AG04450 (cell line): ENCODE data around the gene PLEKHG4B. TPM values are rescaled to one million over a fixed set of nuclear protein-coding genes. Genes with fewer than 3 reads are reported as not detected.

Experiments
- CTCF ChIA-PET: fragments of 300-600, 350-600 bp; formaldehyde crosslinking; extraction: SDS; loops from one replicate; lab custom pipeline; 2022; ENCODE audit warnings: antibody characterized with exemption, inconsistent platforms; lab: Charles Lee
- POLR2A ChIA-PET: fragments of 350-600 bp; formaldehyde crosslinking; extraction: SDS; loops from one replicate; lab custom pipeline; 2021; ENCODE audit warnings: antibody characterized with exemption, inconsistent platforms; lab: Yijun Ruan, JAX
- DNase-seq: peaks from one replicate; pipeline ENCODE4 v3.0.0-alpha.2; 2011; ENCODE audit warnings: low read depth, low spot score
- H3K27ac ChIP-seq: one replicate; pipeline ENCODE4 v1.5.1; 2012; ENCODE audit warnings: low read depth, low read length, control low read depth
- H3K27me3 ChIP-seq: one replicate; pipeline ENCODE4 v1.6.0; 2012; ENCODE audit warnings: low read length; ENCODE audit not compliant: control insufficient read depth, insufficient read depth
- H3K4me3 ChIP-seq: 2 replicates; pipeline ENCODE4 v1.5.1; 2011; ENCODE audit warnings: mild to moderate bottlenecking, low read depth, low read length, control low read depth
- H3K9me3 ChIP-seq: 2 replicates; pipeline ENCODE4 v1.5.1; 2012; ENCODE audit warnings: low read length; ENCODE audit not compliant: control insufficient read depth, insufficient read depth
- polyA plus RNA-seq: library from polyadenylated mRNA; depleted of rRNA; stranded (reverse); fragments of >200 nt; gene quantifications from 2 replicates; pipeline ENCODE4 v1.2.3, GENCODE V29; 2011
- TF ChIP-seq, protein P1 (sequence below): IDR thresholded peaks from 2 replicates; pipeline ENCODE4 v1.5.1; 2011; ENCODE audit warnings: low read depth, low read length, control low read depth, inconsistent platforms

Gene PLEKHG4B
- polyA plus RNA-seq, 1 experiment = 0.24 TPM

DNA sequence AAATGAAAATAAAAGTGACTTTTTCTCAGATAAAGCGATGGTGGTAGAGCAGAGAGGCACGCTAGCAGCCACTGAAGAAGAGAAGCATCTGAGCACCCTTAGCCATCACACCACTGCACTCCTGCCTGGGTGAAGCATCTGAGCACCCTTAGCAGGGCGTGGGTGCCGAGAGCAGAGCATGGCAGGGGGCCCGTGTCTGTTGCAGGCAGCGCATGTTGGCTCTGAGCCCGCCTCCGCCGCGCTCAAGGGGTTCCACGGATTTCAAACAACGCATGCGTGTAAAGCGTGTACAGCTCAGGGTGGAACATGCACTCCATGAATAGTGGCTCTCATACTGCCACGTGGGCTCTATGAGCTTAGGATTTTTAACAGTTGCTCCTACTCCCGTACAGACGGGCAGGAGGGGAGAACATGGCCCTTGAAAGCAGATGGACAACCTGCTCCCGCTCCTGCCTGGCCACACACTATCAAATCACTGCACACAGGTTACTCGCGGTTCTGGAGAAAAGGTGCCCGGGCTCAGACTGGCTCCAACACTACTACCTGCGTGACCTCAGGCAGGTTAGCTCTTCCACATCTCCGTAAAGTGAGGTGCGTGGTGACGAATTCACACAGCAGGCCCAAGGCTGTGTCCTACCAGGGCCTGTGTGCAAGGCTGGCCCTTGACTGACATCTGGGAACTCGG lies 111.4 kb downstream of the PLEKHG4B start:
- Histone ChIP-seq H3K4me3 (no peak overlapping the region), H3K27me3 (no peaks in the 10 kb centered on the region), H3K27ac (no peak overlapping the region), H3K9me3 (no peaks in the 10 kb centered on the region; the same call in 1 of the 2 replicates)
- ChIA-PET CTCF (interaction anchor here (0.7 kb wide), 1 partner anchor 15 kb away, joined by 3 read pairs; no protein-coding TSS in a partner anchor), POLR2A (interaction anchor here (0.6 kb wide), 1 partner anchor 34 kb away, joined by 8 read pairs; no protein-coding TSS in a partner anchor)
- DNase-seq = no peak
- TF ChIP-seq, protein P1, sequence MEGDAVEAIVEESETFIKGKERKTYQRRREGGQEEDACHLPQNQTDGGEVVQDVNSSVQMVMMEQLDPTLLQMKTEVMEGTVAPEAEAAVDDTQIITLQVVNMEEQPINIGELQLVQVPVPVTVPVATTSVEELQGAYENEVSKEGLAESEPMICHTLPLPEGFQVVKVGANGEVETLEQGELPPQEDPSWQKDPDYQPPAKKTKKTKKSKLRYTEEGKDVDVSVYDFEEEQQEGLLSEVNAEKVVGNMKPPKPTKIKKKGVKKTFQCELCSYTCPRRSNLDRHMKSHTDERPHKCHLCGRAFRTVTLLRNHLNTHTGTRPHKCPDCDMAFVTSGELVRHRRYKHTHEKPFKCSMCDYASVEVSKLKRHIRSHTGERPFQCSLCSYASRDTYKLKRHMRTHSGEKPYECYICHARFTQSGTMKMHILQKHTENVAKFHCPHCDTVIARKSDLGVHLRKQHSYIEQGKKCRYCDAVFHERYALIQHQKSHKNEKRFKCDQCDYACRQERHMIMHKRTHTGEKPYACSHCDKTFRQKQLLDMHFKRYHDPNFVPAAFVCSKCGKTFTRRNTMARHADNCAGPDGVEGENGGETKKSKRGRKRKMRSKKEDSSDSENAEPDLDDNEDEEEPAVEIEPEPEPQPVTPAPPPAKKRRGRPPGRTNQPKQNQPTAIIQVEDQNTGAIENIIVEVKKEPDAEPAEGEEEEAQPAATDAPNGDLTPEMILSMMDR = no peak

DNA sequence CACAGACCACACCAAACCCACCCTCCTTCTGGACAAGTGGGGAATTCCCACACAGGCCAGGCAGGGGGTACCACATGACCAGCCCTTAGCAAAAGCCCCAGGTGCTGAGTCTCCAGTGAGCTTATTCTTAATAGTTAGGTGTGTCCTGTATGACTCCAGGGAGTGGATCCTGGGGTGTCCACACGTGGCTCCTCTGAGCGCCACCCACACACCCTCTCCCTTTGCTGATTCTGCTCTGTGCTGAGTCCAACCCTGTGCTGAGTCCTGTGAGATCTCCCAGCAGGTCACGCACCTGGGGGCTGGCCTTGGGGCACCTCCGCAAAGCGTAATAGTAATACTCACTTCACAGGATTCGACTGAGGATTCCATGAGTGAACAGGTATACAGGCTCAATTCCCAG lies 112.0 kb downstream of the PLEKHG4B start:
- CTCF ChIA-PET = interaction anchor here (1.0 kb wide), 1 partner anchor 16 kb away, joined by 3 read pairs; no protein-coding TSS in a partner anchor
- H3K4me3 ChIP-seq = no peak overlapping the region
- POLR2A ChIA-PET = no interaction called here
- no peaks in the 10 kb centered on the region for H3K27me3 ChIP-seq
- no peak for DNase-seq
- no peak overlapping the region for H3K27ac ChIP-seq
- H3K9me3 ChIP-seq = peaks cover 2% of the 10 kb centered on the region; the same call in 1 of the 2 replicates
- TF ChIP-seq, protein P1 = no peak

DNA sequence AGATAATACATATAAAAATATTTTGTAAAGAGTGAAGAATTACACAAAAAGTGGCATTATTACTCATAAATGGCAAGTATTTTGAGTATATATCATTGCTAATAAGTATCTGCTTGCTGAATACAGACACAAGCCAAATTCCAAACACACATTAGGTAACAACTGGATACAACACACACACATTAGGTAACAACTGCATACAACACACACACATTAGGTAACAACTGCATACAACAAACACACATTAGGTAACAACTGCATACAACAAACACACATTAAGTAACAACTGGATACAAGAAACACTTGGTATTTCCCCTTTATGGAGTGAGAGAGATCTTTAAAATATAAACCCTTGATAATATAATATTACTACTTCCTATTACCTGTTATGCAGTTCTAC lies 112.5 kb downstream of the PLEKHG4B start:
- no peak for DNase-seq
- ChIA-PET POLR2A (no interaction called here), CTCF (interaction anchor here (1.0 kb wide), 1 partner anchor 16 kb away, joined by 3 read pairs; no protein-coding TSS in a partner anchor)

DNA sequence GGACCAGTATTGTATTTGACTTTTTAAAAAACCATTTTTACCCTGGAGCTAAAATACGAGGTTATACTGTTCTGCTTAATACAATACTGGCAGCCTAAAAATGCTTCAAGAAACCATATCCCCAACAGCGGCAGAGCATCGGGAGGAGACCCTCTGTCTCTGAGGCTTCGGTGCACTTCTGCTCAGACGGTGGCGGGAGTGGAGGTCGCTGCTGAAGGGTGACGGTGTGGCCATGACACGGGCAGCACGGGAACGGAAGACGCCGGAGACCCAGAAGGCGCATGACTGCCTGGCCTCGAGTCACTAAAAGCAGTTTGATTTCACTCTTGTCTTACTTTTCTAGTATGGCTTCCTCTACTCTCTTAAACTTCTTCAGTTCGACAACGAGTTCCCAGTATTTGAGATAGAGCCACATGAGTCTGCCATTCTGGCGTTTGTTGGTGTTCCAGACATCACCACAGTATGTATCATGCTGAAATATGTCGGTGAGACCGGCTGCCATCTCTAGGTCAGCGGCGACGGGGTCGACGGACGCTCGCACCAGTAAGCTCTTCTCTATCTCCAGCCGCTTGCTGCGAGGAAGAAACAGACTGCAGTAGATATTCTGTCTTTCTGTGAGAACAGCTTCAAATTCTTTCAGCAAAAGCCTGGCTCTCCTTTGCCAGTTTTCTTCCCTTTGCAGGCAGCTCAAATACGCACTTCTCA lies 113.2 kb downstream of the PLEKHG4B start:
- no peak overlapping the region for H3K27ac ChIP-seq
- H3K4me3 ChIP-seq = no peak overlapping the region
- TF ChIP-seq, protein P1 = no peak
- ChIA-PET POLR2A (no interaction called here), CTCF (interaction anchor here (1.0 kb wide), 1 partner anchor 17 kb away, joined by 3 read pairs; no protein-coding TSS in a partner anchor)
- no peak for DNase-seq
- H3K27me3 ChIP-seq = no peaks in the 10 kb centered on the region
- peaks cover 2% of the 10 kb centered on the region; the same call in 1 of the 2 replicates for H3K9me3 ChIP-seq

More for the DNA sequence above, 112.5 kb downstream of the PLEKHG4B start:
- peaks cover 2% of the 10 kb centered on the region; the same call in 1 of the 2 replicates for H3K9me3 ChIP-seq
- H3K27me3 ChIP-seq = no peaks in the 10 kb centered on the region
- TF ChIP-seq, protein P1 = no peak
- no peak overlapping the region for H3K4me3 ChIP-seq
- H3K27ac ChIP-seq = no peak overlapping the region

DNA sequence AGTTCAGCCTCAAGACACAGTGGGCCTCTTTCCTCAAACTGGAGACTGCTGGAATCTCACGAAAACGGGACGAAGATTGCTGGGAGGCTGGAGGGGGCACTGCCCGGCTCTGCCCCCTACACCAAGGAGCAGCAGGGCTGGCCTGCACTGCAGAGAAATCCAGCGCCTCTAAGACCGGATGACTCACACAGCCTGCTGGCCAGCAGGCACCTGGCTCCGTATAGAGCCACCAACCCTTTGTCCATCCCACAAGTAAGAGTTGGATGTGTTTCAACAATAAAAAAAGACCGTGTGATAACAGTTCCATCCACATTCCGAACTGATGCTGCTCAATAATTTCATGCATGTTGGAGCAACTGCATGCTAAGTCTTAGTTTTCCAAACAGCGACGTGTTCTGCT lies 114.4 kb downstream of the PLEKHG4B start:
- POLR2A ChIA-PET = no interaction called here
- CTCF ChIA-PET = no interaction called here
- Histone ChIP-seq H3K27me3 (no peaks in the 10 kb centered on the region), H3K4me3 (no peak overlapping the region), H3K9me3 (peaks cover 2% of the 10 kb centered on the region; the same call in 1 of the 2 replicates), H3K27ac (no peak overlapping the region)
- no peak for DNase-seq
- TF ChIP-seq, protein P1 = no peak
